ENCODE results near the gene RFK.

- no peak for TF ChIP-seq CTCF (IDR thresholded peaks at IDR 0.05; ENCODE audit: insufficient read depth, low read depth, low read length)
- TF ChIP-seq EZH2 (IDR thresholded peaks at IDR 0.05; ENCODE audit: insufficient read depth, low read length): no peak
Observed at GRCh38 chr9:76413658-76414057, 19.4 kb upstream of the RFK start.
